ENCODE results near the gene GPR18.

DNA sequence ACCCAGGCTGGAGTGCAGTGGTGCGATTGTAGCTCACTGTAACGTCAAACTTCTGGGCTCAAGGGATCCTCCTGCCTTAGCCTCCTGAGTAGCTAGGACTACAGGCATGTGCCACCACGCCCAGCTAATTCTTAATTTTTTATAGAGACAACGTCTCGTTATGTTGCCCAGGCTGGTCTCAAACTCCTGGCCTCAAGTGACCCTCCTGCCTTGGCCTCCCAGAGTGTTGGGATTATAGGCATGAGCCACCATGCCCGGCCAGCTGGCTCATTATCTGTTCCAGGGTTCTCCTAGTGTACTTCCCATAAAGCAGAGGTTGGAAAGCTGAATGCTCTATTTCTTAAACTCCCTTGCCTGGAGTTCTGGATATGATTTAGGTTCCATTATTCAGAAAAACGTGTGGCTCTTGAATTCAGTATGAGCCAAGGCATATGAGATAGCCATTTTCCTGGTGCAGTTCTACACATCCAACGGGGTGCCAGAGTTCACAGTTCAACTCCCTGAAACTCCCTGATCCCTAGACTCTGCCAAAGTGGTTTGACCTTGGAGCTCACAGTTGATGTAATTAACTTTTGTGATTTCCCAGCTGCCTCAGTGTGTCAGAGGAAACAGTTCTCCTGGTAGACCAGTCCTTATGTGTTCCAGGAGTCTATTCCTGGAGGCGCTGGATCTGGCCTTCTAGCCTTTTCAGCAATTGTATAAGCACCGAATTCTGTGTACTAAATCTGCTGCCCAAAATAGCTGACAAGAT is 27.4 kb upstream of the GPR18 start:
- TF ChIP-seq, protein P1, sequence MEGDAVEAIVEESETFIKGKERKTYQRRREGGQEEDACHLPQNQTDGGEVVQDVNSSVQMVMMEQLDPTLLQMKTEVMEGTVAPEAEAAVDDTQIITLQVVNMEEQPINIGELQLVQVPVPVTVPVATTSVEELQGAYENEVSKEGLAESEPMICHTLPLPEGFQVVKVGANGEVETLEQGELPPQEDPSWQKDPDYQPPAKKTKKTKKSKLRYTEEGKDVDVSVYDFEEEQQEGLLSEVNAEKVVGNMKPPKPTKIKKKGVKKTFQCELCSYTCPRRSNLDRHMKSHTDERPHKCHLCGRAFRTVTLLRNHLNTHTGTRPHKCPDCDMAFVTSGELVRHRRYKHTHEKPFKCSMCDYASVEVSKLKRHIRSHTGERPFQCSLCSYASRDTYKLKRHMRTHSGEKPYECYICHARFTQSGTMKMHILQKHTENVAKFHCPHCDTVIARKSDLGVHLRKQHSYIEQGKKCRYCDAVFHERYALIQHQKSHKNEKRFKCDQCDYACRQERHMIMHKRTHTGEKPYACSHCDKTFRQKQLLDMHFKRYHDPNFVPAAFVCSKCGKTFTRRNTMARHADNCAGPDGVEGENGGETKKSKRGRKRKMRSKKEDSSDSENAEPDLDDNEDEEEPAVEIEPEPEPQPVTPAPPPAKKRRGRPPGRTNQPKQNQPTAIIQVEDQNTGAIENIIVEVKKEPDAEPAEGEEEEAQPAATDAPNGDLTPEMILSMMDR (IDR thresholded peaks at IDR 0.05) = no peak
- TF ChIP-seq POLR2A (IDR thresholded peaks at IDR 0.05) (no peak), POLR2AphosphoS5 (IDR thresholded peaks at IDR 0.05) (no peak)
